Cardiac septum (tissue), 1 donor: ENCODE data around the gene COX8C. TPM values are rescaled to one million over a fixed set of nuclear protein-coding genes. Genes with fewer than 3 reads are reported as not detected.
"Not testable (repeated sequence)": the region's sequence is repeated elsewhere in the genome, so short reads cannot be mapped to it uniquely, and the experiment has no call there.

Source experiments
- DNase-seq: peaks from one replicate; pipeline ENCODE4 v3.0.0-alpha.2; 2020; ENCODE audit warnings: low spot score
- intact Hi-C: fragments of 100-400 bp; cut with DNase I; formaldehyde crosslinking; loops from one replicate; pipeline ENCODE4 v1.14.0; 2022
- total RNA-seq: library from RNA; stranded (reverse); fragmentation: NEBNext Ultra II Directional; extraction: Animal tissue kit (Norgen Biotek cat#: 25700); gene quantifications from one replicate; pipeline ENCODE4 v1.2.1, GENCODE V29; 2021
- donor health status: DM: no; HTN: no; CAD: no.

Gene COX8C
- total RNA-seq, 1 donor from 2014 or later, result 0.67 TPM

DNA sequence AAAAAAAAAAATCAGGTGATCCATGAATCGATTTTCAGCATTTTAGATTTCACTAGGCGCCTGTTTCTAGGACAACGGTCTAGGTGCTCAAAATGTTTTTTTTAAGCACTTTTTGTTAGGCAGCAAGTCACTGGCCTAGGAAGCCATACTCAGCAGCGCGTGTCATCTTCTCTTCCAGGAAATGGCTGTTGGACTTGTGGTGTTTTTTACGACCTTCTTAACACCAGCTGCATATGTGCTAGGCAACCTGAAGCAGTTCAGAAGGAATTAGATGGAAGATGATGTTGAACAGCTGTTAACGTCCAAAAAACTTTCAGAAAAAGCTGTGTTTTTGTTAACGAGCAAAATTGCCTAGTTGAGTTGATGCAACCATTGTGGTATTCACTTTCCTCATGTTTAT lies 868 bp downstream of the COX8C start:
- intact Hi-C loops, result no loop called here
- no peak for DNase-seq

- DNase-seq, result no peak
- intact Hi-C loops, result no loop called here
Measured at GRCh38 chr14:93348292-93348691, 1.3 kb downstream of the COX8C start.

DNA sequence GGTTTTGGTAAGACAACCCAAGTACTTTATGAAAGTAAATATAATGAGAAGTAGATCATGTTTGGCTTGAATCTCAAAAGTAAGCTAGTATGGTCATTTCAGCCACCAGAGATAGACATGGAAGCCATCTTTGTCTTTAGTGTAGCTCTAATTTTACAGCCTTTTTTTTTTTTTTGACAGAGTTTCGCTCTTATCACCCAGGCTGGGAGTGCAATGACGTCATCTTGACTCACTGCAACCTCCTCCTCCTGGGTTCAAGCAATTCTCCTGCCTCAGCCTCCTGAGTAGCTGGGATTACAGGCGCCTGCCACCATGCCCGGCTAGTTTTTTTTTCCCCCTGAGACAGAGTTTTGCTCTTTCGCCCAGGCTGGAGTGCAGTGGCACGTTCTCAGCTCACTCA lies 7.9 kb downstream of the COX8C start:
- intact Hi-C loops, DNase-seq: not testable (repeated sequence)

DNA sequence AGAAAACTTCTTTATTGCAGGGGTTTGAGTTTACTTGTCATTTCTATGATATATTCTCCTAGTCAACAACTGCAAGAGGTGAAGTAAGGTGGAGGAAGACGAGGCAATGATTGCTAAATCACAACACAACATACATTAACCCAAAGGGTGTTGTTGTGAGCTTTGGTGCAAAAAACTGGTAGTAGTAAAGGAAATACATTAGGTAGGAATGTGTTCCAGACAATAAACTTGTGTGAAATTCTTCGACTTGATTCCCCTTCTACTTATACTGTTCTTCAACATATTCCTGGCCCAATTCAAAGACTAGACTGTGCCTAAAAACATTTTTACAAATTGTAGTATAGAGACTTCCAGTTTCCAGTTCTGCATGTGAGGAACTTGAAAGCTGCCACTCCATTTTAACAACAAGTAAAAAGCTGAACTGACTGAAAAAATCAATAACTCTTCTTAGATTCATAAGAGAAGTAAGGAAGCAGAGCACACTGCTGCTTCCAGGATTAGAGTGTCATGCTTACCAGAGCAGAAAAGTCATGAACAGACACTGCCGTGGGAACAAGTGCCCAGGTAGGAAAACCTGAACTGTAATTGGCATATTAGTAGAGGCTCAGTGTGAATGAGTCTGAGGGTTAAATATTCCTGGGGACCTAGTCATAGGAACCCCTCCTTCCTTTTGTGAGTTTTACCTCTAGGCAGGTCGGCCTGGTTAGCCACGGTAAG lies 22.2 kb downstream of the COX8C start:
- intact Hi-C loops, result no loop called here
- no peak for DNase-seq

- intact Hi-C loops, result no loop called here
- DNase-seq, result no peak
Measured at GRCh38 chr14:93369713-93370266, 22.8 kb downstream of the COX8C start.

DNA sequence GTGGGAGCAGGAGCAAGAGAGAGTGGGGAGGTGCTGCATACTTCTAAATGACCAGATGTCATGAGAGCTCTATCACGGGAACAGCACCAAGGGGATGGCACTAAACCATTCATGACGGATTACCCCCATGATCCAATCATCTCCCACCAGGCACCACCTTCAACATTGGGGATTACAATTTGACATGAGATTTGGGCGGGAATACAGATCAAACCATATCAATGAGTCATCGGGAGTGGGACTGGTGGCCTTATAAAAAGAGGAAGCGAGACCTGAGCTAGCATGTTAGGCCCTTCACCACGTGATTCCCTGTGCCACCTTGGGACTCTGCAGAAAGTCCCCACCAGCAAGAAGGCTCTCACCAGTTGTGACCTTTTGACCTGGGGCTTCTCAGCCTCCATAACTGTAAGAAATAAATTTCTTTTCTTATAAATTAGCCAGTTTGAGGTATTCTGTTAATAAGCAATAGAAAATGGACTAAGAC lies 28.7 kb downstream of the COX8C start:
- intact Hi-C loops, result no loop called here
- no peak for DNase-seq

DNA sequence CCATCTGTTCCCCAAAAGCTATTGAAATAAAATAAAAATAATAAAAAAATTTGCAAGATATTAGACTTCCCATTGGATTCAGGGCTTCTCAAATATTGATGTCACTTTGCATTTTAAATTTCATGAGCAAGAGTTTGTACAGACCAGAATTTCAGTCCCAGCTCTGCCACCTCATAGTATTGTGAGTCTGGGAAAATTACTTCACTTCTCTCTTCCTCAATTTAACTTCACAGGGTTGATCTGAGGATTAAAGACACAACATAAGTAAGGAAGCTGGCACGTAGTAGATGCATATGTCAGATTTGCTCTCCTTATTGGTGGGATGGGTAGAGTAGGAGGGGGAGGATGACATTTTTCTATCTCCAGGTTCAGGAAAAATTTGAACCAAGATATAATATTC lies 32.8 kb downstream of the COX8C start:
- intact Hi-C loops, result no loop called here
- no peak for DNase-seq

DNA sequence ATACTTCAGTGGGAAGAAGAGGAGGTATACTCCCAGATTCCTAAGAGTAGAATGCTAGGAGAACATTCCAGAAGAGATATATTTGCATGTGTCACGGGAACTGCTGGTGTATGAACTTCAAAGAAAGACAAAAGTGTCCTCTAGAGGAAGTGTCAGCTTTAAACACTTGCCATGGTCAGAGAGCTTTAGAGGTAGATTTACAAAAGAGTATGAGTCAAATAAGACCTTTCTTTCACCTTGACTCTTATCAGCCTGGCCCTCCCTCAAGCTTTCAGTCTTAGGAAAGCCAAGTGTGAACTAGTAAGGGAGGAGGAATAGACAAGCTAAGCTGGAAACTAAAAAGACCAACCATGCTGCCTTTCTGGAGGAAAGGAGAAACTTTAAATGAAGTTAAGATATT lies 34.7 kb downstream of the COX8C start:
- DNase-seq, result no peak
- intact Hi-C loops, result no loop called here

- intact Hi-C loops, DNase-seq: not testable (repeated sequence)
Measured at GRCh38 chr14:93384256-93384655, 37.3 kb downstream of the COX8C start.

GRCh38 chr14:93395231-93395630 lies 48.2 kb downstream of the COX8C start:
- intact Hi-C loops, result no loop called here
- DNase-seq, result no peak

GRCh38 chr14:93396456-93396855 lies 49.5 kb downstream of the COX8C start:
- intact Hi-C loops, result no loop called here
- DNase-seq, result no peak

Other genes starting within 250 kb of the COX8C start
- gene ITPK1, start 231.3 kb upstream of the COX8C start, total RNA-seq, result 77.1 TPM
- 58.1 TPM for gene MOAP1, start 162.3 kb upstream of the COX8C start, total RNA-seq
- 17.3 TPM for gene LYSET, start 161.9 kb upstream of the COX8C start, total RNA-seq
- gene GON7, start 140.1 kb upstream of the COX8C start, total RNA-seq, result 11.8 TPM
- gene UBR7, start 139.9 kb upstream of the COX8C start, total RNA-seq, result 25.2 TPM
- gene BTBD7, start 14.1 kb upstream of the COX8C start, total RNA-seq, result 27.7 TPM
- 0.51 TPM for gene UNC79, start 83.8 kb downstream of the COX8C start, total RNA-seq